22Rv1 (cell line): ENCODE results near the gene MYMK.

Experiments
- CTCF ChIP-seq: fragments of 450-650 bp; IDR thresholded peaks from 2 replicates; pipeline ENCODE4 v1.5.1; 2017; ENCODE audit warnings: mild to moderate bottlenecking
- ZFX ChIP-seq: fragments of 450-650 bp; IDR thresholded peaks from 2 replicates; pipeline ENCODE4 v1.6.1; 2017; ENCODE audit warnings: antibody characterized with exemption, borderline replicate concordance

DNA sequence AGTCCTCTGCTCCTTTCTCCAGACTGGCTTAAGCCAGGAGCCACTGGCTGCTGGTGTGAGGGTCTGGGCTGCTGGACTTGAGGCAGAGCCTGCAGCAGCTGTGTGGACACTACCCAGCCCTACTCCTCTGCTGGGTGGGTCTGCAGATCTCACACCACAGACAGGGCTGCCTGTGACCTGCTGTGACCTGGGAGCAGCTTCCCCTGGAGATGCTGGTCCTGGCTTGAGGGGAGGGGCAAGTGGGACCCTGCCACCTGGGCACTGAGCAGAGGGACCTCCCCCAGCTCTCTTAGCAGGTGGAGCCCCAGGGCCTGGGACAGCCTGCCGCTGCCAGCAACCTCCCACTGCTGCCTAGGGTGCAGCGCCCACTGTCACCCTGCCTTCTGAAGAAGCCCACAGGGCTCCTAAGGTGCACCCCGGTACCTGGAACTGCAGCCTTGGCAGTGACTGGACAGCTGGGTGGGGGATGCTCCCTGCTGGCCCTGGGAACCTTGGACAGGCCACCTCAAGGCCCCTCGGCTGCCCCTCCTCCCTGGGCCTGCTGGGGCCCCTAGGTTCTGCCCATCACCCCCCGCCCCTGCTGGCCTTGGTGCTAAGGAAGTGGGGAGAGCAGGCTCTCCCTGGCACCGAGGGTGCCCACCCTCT is 55.9 kb downstream of the MYMK start:
- no peak for TF ChIP-seq CTCF
- TF ChIP-seq ZFX = no peak
